ENCODE data around the gene NT5DC2. TPM values are rescaled to one million over a fixed set of nuclear protein-coding genes. Genes with fewer than 3 reads are reported as not detected.

NT5DC2 gene
- total and polyA plus RNA-seq, 2 of the 8 experiments (the other 6 are each of a cell fraction or from before 2014, with no cell fraction given): 331 to 477 TPM

DNA sequence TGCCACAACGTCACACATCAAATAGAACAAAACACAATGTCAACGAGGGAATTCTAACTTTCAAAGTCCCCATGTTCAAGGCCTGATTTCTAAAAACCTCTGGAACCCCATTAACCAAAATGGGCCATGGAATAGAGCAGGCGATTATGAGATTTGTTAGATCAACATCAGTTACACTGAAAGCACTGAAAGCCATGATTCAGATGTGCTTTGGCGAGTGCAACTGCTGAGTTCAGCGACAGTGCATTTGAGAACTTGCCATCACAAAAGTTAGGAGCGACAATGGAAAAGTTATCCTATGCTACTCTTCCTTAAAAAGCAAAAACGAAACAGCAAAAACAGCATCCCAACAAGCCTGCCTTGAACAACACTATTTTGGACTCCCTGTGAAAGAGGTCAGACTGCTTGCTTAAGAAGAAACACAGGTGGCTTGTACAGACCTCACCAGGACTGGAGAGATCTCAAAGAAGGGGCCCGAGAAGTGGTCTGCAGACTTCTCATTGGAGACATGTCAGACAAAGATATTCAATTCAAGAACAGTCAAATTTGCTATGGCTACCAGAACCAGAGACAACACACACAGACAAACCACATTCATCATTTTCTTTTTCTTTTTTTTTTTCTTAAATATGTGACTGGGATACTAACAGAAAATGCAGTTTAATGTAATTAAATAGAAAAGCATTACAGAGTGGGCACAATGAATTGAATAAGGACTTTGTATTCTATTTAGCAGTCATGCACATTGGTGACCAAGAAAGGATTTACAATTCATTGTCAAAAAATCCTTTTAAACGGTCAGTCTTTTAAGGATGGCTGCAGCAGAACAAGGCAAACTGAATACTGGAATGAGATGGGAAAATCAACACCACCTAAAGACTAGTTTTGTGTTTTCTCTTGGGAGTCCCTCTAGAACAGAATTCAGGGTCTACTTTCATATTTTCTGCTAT, 23.6 kb upstream of the NT5DC2 start (continued):
- TF ChIP-seq SP1 (IDR thresholded peaks at IDR 0.05; ENCODE audit: low read depth, low read length) (no peak), SP4 (IDR thresholded peaks at IDR 0.05; ENCODE audit: low read length) (no peak), CBX5 (IDR thresholded peaks at IDR 0.05; ENCODE audit: low read depth, low read length) (no peak)
- TF ChIP-seq, protein P1, sequence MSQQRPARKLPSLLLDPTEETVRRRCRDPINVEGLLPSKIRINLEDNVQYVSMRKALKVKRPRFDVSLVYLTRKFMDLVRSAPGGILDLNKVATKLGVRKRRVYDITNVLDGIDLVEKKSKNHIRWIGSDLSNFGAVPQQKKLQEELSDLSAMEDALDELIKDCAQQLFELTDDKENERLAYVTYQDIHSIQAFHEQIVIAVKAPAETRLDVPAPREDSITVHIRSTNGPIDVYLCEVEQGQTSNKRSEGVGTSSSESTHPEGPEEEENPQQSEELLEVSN (IDR thresholded peaks at IDR 0.05): no peak
